ENCODE data around the gene KMT2E.

DNA sequence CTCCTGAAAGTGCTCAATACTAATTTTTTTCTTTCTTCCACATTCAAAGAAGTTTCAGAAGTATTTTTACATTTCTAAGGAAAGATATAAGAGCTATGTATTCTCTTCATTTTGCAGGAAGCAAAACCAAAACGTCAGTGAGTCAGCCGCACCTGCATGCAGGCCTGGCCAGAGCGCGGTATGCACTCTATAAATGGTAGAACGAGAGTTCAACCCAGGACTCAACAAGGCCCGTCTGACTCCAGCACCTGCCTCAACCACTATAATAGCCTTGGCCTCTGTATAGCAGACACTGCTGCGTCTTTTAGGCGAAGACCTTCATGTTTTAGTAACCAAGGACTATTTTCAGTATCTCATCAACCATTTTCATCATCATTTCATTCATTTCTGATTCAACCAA, 113.2 kb downstream of the KMT2E start:
- TF ChIP-seq, protein P1, sequence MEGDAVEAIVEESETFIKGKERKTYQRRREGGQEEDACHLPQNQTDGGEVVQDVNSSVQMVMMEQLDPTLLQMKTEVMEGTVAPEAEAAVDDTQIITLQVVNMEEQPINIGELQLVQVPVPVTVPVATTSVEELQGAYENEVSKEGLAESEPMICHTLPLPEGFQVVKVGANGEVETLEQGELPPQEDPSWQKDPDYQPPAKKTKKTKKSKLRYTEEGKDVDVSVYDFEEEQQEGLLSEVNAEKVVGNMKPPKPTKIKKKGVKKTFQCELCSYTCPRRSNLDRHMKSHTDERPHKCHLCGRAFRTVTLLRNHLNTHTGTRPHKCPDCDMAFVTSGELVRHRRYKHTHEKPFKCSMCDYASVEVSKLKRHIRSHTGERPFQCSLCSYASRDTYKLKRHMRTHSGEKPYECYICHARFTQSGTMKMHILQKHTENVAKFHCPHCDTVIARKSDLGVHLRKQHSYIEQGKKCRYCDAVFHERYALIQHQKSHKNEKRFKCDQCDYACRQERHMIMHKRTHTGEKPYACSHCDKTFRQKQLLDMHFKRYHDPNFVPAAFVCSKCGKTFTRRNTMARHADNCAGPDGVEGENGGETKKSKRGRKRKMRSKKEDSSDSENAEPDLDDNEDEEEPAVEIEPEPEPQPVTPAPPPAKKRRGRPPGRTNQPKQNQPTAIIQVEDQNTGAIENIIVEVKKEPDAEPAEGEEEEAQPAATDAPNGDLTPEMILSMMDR (IDR thresholded peaks at IDR 0.05; ENCODE audit: borderline replicate concordance, extremely low read depth, low read length, poor library complexity, severe bottlenecking): no peak
- TF ChIP-seq EZH2 (IDR thresholded peaks at IDR 0.05; ENCODE audit: borderline replicate concordance, low read depth, low read length, severe bottlenecking): no peak
